WERI-Rb-1 (cell line): ENCODE measurements around the gene ARHGAP23.

Source experiments
- DNase-seq: peaks from one replicate; pipeline ENCODE4 v3.0.0-alpha.2; 2020
- H3K27ac ChIP-seq: fragments of 250-450 bp; sonication (Bioruptor Pico); 2 replicates; pipeline ENCODE4 v1.5.1; 2020; ENCODE audit warnings: mild to moderate bottlenecking, moderate library complexity
- H3K27me3 ChIP-seq: fragments of 250-450 bp; sonication (Bioruptor Pico); 2 replicates; pipeline ENCODE4 v1.5.1; 2021; ENCODE audit warnings: mild to moderate bottlenecking, low read depth, moderate library complexity; ENCODE audit not compliant: insufficient read depth, severe bottlenecking
- H3K36me3 ChIP-seq: fragments of 250-450 bp; sonication (Bioruptor Pico); 2 replicates; pipeline ENCODE4 v1.5.1; 2020; ENCODE audit warnings: mild to moderate bottlenecking, moderate library complexity
- H3K4me3 ChIP-seq: 2 replicates; pipeline ENCODE4 v1.5.1; 2011; ENCODE audit warnings: low read depth, mild to moderate bottlenecking, control low read depth, low read length
- H3K9me3 ChIP-seq: fragments of 250-450 bp; sonication (Bioruptor Pico); 2 replicates; pipeline ENCODE4 v1.5.1; 2021; ENCODE audit warnings: mild to moderate bottlenecking, moderate library complexity; ENCODE audit not compliant: severe bottlenecking
- CTCF ChIP-seq: IDR thresholded peaks from 2 replicates; pipeline ENCODE4 v1.5.1; 2011; ENCODE audit warnings: low read depth, mild to moderate bottlenecking, control low read depth, inconsistent platforms, low read length

The ARHGAP23 gene

GRCh38 chr17:38448208-38448771 lies 20.0 kb downstream of the ARHGAP23 start:
- H3K4me3 ChIP-seq: no peak overlapping the region

GRCh38 chr17:38449364-38449763 lies 21.1 kb downstream of the ARHGAP23 start:
- TF ChIP-seq CTCF: no peak
- no peak overlapping the region for H3K4me3 ChIP-seq
- no peak overlapping the region; the same call in 1 of the 2 replicates for H3K27ac ChIP-seq
- H3K36me3 ChIP-seq: no peaks in the 10 kb centered on the region
- no peaks in the 10 kb centered on the region for H3K9me3 ChIP-seq
- DNase-seq: no peak
- no peaks in the 10 kb centered on the region for H3K27me3 ChIP-seq

More at GRCh38 chr17:38448208-38448771, 20.0 kb downstream of the ARHGAP23 start:
- peaks cover 2% of the 10 kb centered on the region for H3K27me3 ChIP-seq
- no peaks in the 10 kb centered on the region for H3K9me3 ChIP-seq
- no peaks in the 10 kb centered on the region for H3K36me3 ChIP-seq
- no peak for TF ChIP-seq CTCF
- no peak overlapping the region for H3K27ac ChIP-seq
- DNase-seq: no peak

GRCh38 chr17:38450557-38451029 lies 22.3 kb downstream of the ARHGAP23 start:
- no peaks in the 10 kb centered on the region for H3K36me3 ChIP-seq
- no peaks in the 10 kb centered on the region for H3K27me3 ChIP-seq
- peak overlapping the region; percentile 91 for H3K27ac ChIP-seq
- DNase-seq: no peak
- TF ChIP-seq CTCF: no peak
- peak overlapping the region; percentile 45 for H3K4me3 ChIP-seq
- no peaks in the 10 kb centered on the region for H3K9me3 ChIP-seq

- no peak for TF ChIP-seq CTCF
- peak overlapping the region; percentile 91 for H3K27ac ChIP-seq
- DNase-seq: no peak
- peak overlapping the region; percentile 45 for H3K4me3 ChIP-seq
- no peaks in the 10 kb centered on the region for H3K27me3 ChIP-seq
- no peaks in the 10 kb centered on the region for H3K36me3 ChIP-seq
- no peaks in the 10 kb centered on the region for H3K9me3 ChIP-seq
These were observed 23.0 kb downstream of the ARHGAP23 start for GRCh38 chr17:38451030-38451839.

GRCh38 chr17:38451840-38452529 lies 23.7 kb downstream of the ARHGAP23 start:
- H3K36me3 ChIP-seq: no peaks in the 10 kb centered on the region
- H3K27me3 ChIP-seq: no peaks in the 10 kb centered on the region
- peak overlapping the region; percentile 91 for H3K27ac ChIP-seq
- DNase-seq: peak; percentile 91
- no peak for TF ChIP-seq CTCF
- no peaks in the 10 kb centered on the region for H3K9me3 ChIP-seq
- H3K4me3 ChIP-seq: peak overlapping the region; percentile 45
